GM19438 (cell line): ENCODE data around the gene DIDO1.

Experiments
- ATAC-seq: cut with Tn5 transposase; IDR thresholded peaks from one replicate; pipeline ENCODE4 v1.9.1; 2021; ENCODE audit warnings: low read depth; ENCODE audit not compliant: unreplicated experiment

The DIDO1 gene

GRCh38 chr20:62898093-62898964 lies 28.0 kb downstream of the DIDO1 start:
- no peak for ATAC-seq

DNA sequence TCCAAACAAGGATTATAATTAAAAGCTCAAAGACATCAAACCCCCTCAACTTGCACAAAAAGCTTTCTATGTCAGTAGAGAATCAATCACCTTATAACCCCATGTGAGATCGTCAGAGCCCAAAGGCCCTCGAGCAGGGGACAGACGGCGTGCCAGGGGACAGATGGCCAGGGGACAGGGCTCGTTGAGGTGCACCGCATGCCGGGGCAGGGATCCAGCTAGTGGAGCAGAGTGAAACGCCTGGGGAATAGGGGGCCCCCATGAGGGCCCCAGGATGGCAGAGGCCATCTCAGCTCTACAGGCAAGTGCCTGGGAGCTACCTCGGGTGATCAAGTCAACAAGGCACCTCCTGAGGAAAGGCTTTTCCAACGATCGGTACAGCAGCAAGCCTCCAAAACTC lies 28.6 kb downstream of the DIDO1 start:
- ATAC-seq = no peak

- ATAC-seq = no peak
These were observed 29.8 kb downstream of the DIDO1 start for GRCh38 chr20:62896526-62896925.

GRCh38 chr20:62895539-62895938 lies 30.8 kb downstream of the DIDO1 start:
- no peak for ATAC-seq

DNA sequence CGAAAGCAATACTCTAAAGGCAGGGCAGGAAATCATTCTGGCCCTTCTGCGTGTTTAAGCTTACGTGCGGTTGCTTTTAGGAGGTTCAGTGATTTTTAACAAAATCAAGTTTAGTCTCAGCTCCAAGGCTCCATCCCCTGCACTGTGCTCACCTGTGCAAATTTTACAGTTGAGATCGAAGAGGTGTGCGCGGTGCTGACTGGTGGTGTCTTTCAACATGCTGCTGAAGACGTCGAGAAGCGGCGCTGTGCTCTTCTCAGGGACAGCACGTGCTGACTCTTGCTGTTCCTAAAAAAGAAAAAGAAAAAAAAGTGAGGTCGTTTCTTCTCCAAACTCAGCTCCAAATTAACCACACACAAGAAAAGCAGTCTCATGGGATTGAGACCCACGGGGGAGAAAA lies 32.0 kb downstream of the DIDO1 start:
- no peak for ATAC-seq

GRCh38 chr20:62893700-62894099 lies 32.6 kb downstream of the DIDO1 start:
- ATAC-seq = no peak

DNA sequence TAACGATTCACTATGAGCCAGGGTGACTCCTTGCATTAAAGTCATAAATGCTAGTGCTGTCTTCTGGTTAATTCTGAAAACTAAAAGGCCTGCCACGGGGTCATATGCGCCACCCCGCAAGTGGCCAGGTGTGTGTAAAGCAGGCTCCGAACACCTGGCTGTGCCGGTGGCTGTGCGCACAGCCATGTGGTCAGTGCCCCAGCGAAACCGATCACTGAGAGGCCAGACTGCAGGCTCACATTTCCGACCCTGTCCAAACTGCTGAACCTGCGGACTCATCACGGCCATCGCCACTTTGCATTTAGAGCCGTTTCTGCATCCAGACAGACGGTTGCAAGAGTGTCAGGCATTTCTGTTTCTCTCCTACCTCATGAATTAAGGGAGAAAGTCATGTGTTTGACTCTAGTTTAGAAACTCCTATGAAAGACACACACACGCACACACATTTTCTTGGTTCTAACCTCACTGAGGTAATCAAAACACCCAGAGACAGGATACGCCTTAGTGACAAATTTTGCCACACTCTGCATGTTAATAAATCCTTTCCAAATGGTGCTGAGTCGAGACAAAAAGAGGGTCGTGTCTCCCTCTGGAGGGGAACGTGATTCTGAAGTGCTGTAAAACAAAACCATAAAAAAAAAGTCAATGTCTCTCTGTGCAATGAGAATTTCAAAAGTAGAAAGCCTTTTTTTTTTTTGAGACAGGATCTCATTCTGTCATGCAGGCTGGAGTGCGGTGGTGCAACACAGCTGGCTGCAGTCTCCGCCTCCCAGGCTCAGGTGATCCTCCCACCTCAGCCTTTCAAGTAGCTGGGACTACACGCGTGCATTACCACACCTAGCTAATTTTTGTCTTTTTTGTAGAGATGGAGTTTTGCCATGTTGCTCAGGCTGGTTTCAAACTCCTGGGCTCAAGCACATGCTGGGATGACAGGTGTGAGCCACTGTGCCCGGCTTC lies 33.7 kb downstream of the DIDO1 start:
- ATAC-seq = no peak

GRCh38 chr20:62891111-62891510 lies 35.2 kb downstream of the DIDO1 start:
- no peak for ATAC-seq

- ATAC-seq = no peak
These were observed 35.9 kb downstream of the DIDO1 start for GRCh38 chr20:62890444-62890843.

DNA sequence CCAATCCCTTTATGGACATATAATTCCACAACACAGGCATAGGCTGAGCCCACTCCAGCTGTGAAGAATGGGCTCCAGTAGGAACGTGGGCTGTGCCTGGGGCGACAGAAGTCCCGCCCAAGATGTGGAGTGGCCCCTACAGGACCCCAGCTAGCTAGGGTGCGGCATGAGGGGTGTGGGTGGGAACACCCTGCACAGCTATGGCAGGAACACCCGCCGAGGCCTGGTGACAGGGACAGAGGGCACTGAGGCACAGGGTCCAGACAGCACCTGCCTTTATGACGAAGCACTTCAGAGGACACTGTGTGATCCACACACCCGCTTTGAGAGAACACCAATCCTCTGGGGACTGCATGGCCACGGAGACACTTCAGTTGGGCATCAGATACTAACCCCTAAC lies 36.4 kb downstream of the DIDO1 start:
- ATAC-seq = no peak

- no peak for ATAC-seq
These were observed 36.9 kb downstream of the DIDO1 start for GRCh38 chr20:62889411-62889810.

GRCh38 chr20:62888910-62889309 lies 37.4 kb downstream of the DIDO1 start:
- ATAC-seq = no peak

GRCh38 chr20:62888406-62888805 lies 37.9 kb downstream of the DIDO1 start:
- no peak for ATAC-seq

GRCh38 chr20:62887860-62888239 lies 38.5 kb downstream of the DIDO1 start:
- no peak for ATAC-seq

DNA sequence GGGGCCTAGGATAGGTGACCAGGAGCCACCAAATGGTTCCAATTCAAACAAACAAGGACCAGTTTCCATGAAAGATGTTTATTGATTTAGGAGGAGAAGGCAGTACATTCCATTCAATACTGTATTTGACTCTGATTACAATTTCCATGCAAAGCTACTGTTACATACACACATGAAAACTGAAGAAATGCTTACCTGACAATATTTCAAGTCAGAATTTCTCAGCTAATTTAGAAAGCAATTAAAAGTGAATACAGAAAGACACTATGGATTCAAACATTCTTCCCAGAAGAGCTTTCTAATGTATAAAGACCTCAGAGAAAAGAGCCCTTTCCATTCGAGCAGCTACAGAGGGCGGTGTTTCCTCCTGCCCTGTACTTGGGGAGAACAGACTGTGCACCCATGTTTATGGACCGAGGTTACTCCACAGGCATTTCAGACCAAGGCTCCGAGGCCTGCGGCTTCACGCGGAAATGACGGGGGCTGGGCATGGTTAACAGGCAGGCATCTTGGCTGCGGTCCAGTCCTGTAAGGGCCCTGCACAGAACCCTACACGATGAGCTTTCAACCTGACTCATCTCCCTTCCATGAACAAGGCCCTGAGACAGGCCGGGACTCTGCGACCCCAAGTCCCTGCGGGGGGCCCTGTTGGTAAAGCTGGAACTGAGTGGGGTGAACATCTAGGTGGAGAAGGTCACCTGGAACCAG lies 39.0 kb downstream of the DIDO1 start:
- no peak for ATAC-seq

- ATAC-seq = no peak
These were observed 39.6 kb downstream of the DIDO1 start for GRCh38 chr20:62886709-62887058.

DNA sequence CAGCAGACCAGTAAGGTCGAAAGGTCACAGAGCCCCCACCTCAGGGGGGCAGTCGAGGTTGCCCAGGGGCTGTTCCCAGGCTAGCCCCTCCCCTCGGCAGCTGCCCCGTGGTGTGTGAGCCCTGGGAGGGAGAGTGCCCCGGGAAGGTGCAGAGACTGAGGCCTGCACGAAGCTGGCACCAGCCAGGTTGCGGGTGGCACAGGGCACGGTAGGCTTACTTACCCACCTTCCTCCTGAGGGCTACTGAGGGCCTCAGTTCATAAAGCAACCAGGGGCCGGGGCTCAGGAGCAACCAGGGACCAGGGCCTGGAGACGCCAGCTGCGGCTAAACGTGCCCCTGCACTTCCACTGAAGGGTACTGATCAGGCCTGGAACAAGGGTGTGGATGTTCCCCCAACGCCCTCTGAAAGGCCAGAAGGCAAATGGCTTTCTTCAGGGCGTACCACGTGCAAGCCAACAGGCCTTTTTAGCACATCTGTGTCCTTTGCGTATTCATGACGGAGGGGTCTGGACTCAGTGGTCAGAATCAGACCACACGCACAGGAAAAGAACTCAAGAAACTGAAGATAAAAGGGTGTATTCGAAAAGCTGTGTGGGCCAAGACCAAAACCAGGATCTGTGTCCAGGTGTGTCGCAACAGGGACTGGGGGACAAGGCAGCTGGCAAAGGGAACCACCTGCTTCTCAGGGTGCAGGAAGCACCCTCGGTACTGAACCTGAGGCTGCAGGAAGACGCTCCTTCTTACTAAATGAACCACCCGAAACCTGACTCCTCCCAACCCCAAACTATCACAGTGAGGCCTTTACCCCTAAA lies 40.2 kb downstream of the DIDO1 start:
- ATAC-seq = no peak

- no peak for ATAC-seq
These were observed 41.0 kb downstream of the DIDO1 start for GRCh38 chr20:62885046-62885895.

DNA sequence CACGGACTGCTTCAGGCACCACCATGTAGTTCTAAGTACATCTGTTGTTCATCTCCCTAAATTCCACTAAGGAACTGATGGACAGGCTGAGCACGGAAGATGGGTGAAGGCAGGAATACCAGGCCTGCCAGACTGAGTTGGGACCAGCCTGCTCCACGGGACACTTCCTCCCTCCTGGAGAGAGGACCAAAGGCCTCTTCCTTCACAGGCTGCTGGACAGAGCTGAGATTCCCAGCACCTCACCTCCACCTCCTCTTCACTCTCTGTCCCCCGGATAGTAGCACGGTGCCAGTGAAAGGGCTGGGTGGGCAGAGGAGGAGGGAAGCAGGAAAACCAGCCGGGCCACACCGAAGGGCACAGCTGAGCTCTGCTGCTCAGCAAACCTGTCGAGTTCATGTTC lies 41.7 kb downstream of the DIDO1 start:
- ATAC-seq = no peak
